ENCODE measurements around the gene SRSF3. TPM values are rescaled to one million over a fixed set of nuclear protein-coding genes. Genes with fewer than 3 reads are reported as not detected.

SRSF3 gene
- total RNA-seq, 1 donor from 2014 or later: 122 TPM

- DNase-seq (no peak), ATAC-seq (ENCODE audit: poor library complexity) (no peak)
- intact Hi-C loops (cut with DNase I): loop anchor here (5.0 kb wide), 1 partner anchor 48 kb away; the partner anchor contains the start of gene CDKN1A
These were observed 35.6 kb downstream of the SRSF3 start for GRCh38 chr6:36629784-36630183.

- intact Hi-C loops (cut with DNase I): loop anchor here (5.0 kb wide), 1 partner anchor 46 kb away; the partner anchor contains the start of gene CDKN1A
These were observed 37.3 kb downstream of the SRSF3 start for GRCh38 chr6:36631326-36632011.

GRCh38 chr6:36633370-36633769 is 39.2 kb downstream of the SRSF3 start:
- DNase-seq (no peak), ATAC-seq (ENCODE audit: poor library complexity) (peak; percentile 78)
- intact Hi-C loops (cut with DNase I): loop anchor here (5.0 kb wide), 1 partner anchor 44 kb away; the partner anchor contains the start of gene CDKN1A

More at GRCh38 chr6:36631326-36632011, 37.3 kb downstream of the SRSF3 start:
- DNase-seq (no peak), ATAC-seq (ENCODE audit: poor library complexity) (no peak)

GRCh38 chr6:36633915-36634314 is 39.8 kb downstream of the SRSF3 start:
- ATAC-seq (ENCODE audit: poor library complexity) (peak; percentile 65), DNase-seq (peak; percentile 83)
- intact Hi-C loops (cut with DNase I): loop anchor here (5.0 kb wide), 1 partner anchor 43 kb away; the partner anchor contains the start of gene CDKN1A

GRCh38 chr6:36634317-36635108 is 40.4 kb downstream of the SRSF3 start:
- no peak for DNase-seq
- intact Hi-C loops (cut with DNase I): loop anchor here (5.0 kb wide), 1 partner anchor 43 kb away; the partner anchor contains the start of gene CDKN1A

GRCh38 chr6:36636283-36636682 is 42.1 kb downstream of the SRSF3 start:
- intact Hi-C loops (cut with DNase I): no loop called here
- DNase-seq: peak; percentile 71
- ATAC-seq (ENCODE audit: poor library complexity): no peak

More at GRCh38 chr6:36634317-36635108, 40.4 kb downstream of the SRSF3 start:
- no peak for ATAC-seq (ENCODE audit: poor library complexity)

- DNase-seq (no peak), ATAC-seq (ENCODE audit: poor library complexity) (no peak)
- intact Hi-C loops (cut with DNase I): no loop called here
These were observed 42.7 kb downstream of the SRSF3 start for GRCh38 chr6:36636687-36637418.

- intact Hi-C loops (cut with DNase I): no loop called here
- ATAC-seq (ENCODE audit: poor library complexity) (no peak), DNase-seq (no peak)
These were observed 44.4 kb downstream of the SRSF3 start for GRCh38 chr6:36638579-36638978.

GRCh38 chr6:36639171-36639808 is 45.1 kb downstream of the SRSF3 start:
- intact Hi-C loops (cut with DNase I): no loop called here
- DNase-seq (no peak), ATAC-seq (ENCODE audit: poor library complexity) (no peak)

GRCh38 chr6:36641543-36641942 is 47.4 kb downstream of the SRSF3 start:
- intact Hi-C loops (cut with DNase I): no loop called here
- DNase-seq: no peak
- ATAC-seq (ENCODE audit: poor library complexity): no peak

- intact Hi-C loops (cut with DNase I): no loop called here
- ATAC-seq (ENCODE audit: poor library complexity) (peak; percentile 94), DNase-seq (peak; percentile 92)
These were observed 49.0 kb downstream of the SRSF3 start for GRCh38 chr6:36642913-36643817.

- ATAC-seq (ENCODE audit: poor library complexity): peak; percentile 45
- intact Hi-C loops (cut with DNase I): no loop called here
These were observed 49.8 kb downstream of the SRSF3 start for GRCh38 chr6:36643977-36644376.

GRCh38 chr6:36649086-36649485 is 54.9 kb downstream of the SRSF3 start:
- intact Hi-C loops (cut with DNase I): no loop called here
- DNase-seq (no peak), ATAC-seq (ENCODE audit: poor library complexity) (no peak)

More at GRCh38 chr6:36643977-36644376, 49.8 kb downstream of the SRSF3 start:
- no peak for DNase-seq

- intact Hi-C loops (cut with DNase I): no loop called here
- no peak for DNase-seq
- ATAC-seq (ENCODE audit: poor library complexity): no peak
These were observed 55.7 kb downstream of the SRSF3 start for GRCh38 chr6:36649701-36650484.

GRCh38 chr6:36650848-36651478 is 56.8 kb downstream of the SRSF3 start:
- intact Hi-C loops (cut with DNase I): no loop called here
- ATAC-seq (ENCODE audit: poor library complexity) (peak; percentile 38), DNase-seq (no peak)

GRCh38 chr6:36651659-36652379 is 57.7 kb downstream of the SRSF3 start:
- ATAC-seq (ENCODE audit: poor library complexity): no peak

More at GRCh38 chr6:36651659-36652379, 57.7 kb downstream of the SRSF3 start:
- DNase-seq: no peak
- intact Hi-C loops (cut with DNase I): no loop called here

All from Right ventricle myocardium superior (tissue), 1 donor.